ENCODE data around the gene SEC14L5.
A peak's percentile ranks its signal among the peaks of the same experiment; 100 is the strongest.

SEC14L5 gene

DNA sequence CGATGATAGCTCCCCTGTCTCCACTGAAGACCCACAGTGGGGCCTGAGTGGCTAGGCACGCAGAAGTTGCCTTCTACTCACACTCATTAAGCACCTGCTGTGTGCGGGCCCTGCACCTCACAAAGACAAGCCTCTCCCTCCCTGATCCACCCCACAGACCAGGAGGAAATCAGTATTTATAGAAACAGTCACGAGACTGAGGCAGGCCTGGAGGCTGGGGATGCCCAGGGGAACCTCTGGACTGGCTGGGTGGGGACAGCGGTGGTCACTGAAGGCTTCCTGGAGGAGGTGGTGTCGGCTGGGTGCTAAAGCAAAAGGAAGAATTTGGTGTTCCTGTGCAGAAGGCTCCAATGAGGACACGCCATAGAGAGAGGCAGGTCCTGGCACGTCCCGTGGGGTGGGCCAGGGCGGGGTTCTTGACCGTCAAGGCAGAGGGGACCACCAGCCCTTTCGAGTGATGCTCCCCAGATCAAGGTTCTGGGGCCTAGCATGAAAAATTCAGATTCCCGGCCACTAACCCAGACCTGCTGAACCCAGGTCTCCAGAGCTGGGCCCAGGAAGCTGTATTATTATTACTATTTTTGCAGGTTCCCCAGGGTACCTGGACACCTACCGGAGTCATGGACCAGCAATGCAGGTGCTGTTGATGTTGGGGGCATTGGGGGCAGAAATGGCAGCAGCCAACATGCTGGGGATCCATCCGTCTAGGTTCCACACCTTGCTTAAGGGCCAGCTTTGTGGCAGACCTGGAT is 44.2 kb upstream of the SEC14L5 start:
- Histone ChIP-seq H3K4me3 (no peak overlapping the region), H3K27ac (no peak overlapping the region)
- no peak for DNase-seq (ENCODE audit: low spot score)
- TF ChIP-seq, protein P1, sequence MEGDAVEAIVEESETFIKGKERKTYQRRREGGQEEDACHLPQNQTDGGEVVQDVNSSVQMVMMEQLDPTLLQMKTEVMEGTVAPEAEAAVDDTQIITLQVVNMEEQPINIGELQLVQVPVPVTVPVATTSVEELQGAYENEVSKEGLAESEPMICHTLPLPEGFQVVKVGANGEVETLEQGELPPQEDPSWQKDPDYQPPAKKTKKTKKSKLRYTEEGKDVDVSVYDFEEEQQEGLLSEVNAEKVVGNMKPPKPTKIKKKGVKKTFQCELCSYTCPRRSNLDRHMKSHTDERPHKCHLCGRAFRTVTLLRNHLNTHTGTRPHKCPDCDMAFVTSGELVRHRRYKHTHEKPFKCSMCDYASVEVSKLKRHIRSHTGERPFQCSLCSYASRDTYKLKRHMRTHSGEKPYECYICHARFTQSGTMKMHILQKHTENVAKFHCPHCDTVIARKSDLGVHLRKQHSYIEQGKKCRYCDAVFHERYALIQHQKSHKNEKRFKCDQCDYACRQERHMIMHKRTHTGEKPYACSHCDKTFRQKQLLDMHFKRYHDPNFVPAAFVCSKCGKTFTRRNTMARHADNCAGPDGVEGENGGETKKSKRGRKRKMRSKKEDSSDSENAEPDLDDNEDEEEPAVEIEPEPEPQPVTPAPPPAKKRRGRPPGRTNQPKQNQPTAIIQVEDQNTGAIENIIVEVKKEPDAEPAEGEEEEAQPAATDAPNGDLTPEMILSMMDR (IDR thresholded peaks at IDR 0.05), result no peak

DNA sequence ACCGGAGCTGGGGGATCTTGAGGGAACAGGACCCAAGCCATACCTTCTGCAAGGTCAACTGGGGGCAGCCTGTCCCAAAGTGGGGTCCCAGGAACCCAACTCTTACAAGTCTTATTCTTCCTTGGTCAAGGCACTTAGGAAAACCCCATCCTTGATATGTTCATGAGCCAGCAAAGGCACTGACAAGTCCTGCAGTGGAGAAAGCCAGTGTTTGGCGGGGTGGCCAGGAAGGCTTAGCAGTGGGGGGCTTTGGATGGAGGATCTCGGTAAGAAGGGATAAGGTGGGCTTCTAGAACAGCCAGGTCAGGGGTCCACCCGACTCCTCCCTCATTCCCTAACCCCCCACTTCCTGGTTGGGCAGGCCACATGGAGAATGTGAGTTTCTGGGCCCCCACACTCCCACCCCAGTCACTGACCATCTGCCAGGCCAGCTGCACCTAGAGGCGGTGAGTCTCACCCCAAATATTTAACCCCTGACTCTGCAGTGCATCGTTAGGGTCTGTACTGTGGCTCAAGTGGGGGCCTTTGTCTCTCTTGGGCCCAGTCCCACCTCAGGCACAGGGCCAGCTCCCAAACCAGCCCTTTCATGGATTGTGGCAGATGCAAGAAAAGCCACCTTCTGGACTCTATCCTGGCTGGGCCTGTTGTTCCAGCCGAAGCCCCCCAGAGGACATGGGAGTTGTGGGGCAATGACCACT is 43.5 kb upstream of the SEC14L5 start:
- TF ChIP-seq, protein P1 (IDR thresholded peaks at IDR 0.05), result no peak

GRCh38 chr16:4915226-4915761 is 42.8 kb upstream of the SEC14L5 start:
- Histone ChIP-seq H3K4me3 (no peak overlapping the region), H3K27ac (no peak overlapping the region)
- no peak for DNase-seq (ENCODE audit: low spot score)
- TF ChIP-seq, protein P1 (IDR thresholded peaks at IDR 0.05), result no peak

More for the DNA sequence above, 43.5 kb upstream of the SEC14L5 start:
- no peak overlapping the region for H3K4me3 ChIP-seq
- H3K27ac ChIP-seq, result no peak overlapping the region
- no peak for DNase-seq (ENCODE audit: low spot score)

DNA sequence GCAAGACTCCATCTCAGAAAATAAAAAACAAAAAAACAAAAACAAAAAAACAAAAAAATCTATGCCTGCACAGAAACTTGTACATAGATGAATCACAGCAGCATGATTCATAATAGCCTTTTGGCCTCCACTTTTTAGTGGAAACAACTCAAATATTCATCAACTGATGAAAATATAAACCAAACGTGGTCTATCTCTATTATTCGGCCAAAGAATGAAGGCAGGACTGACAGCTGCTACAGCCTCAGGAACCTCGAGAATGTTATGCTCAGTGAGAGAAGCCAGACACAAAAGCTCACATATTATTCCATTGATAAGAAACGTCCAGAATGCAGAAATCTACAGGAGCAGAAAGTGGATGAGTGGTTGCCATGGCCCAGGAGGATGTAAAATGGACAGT is 41.0 kb upstream of the SEC14L5 start:
- H3K27ac ChIP-seq, result peak overlapping the region in 1 of 2 donors; percentile 13
- H3K4me3 ChIP-seq, result no peak overlapping the region
- DNase-seq (ENCODE audit: low spot score), result no peak
- TF ChIP-seq, protein P1 (IDR thresholded peaks at IDR 0.05), result no peak

DNA sequence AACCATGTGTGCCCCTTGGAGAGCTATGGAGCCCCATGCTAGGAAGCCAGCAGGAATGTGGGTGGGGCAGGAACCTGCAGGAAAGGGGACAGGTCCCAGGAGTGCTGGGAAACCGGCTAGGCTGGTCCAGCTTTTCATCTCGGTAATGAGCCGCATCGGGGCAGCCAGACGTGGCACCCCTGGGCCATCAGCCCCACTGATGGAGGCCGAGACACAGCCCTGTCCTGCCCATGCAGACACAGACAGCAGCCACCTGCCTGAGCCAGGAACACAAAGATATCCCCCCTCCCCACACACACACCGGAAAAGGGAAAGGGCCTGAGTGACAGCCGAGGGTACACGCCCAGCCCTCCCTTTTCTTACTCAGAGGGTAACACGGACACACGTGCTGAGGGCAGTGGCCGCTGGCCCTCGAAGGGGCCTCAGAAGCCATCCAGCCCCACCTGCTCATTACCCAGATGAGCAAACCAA is 39.3 kb upstream of the SEC14L5 start:
- DNase-seq (ENCODE audit: low spot score), result no peak
- Histone ChIP-seq H3K4me3 (no peak overlapping the region), H3K27ac (no peak overlapping the region)
- TF ChIP-seq, protein P1 (IDR thresholded peaks at IDR 0.05), result no peak

DNA sequence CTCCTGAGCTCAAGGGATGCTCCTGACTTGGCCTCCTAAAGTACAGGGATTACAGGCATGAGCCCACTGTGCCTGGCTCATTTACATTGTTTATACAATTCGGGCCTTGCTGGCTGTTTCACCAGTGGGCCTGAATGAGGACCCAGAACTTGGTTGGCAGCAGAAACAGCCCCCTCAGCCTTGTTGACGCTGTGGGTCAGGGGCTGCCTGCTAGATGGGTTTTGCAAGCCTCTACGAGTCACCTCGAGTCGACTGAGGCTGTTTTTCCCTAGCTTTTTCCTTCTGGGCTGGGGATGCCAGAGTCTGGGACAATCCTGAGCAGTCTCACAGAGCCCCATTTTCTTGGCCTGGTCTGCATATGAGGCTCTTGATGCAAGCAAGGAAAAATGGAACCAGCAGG is 37.3 kb upstream of the SEC14L5 start:
- H3K27ac ChIP-seq, result no peak overlapping the region
- H3K4me3 ChIP-seq, result no peak overlapping the region
- TF ChIP-seq, protein P1 (IDR thresholded peaks at IDR 0.05), result no peak

More for the DNA sequence above, 37.3 kb upstream of the SEC14L5 start:
- DNase-seq (ENCODE audit: low spot score), result no peak
